Astrocyte (in vitro differentiated cells and primary cell): Measurements from ENCODE around the gene POLR3G. TPM values are rescaled to one million over a fixed set of nuclear protein-coding genes. Genes with fewer than 3 reads are reported as not detected.

Source experiments
- DNase-seq: peaks from one replicate; pipeline ENCODE4 v3.0.0-alpha.2; 2010; ENCODE audit warnings: low read depth
- FAIRE-seq: peaks from 2 replicates; lab custom pipeline; 2011; peaks lifted over from hg19 to GRCh38; lab: Jason Lieb, UNC
- H2AFZ ChIP-seq: 2 replicates; pipeline ENCODE4 v1.6.0; 2012; ENCODE audit warnings: low read depth, low read length, inconsistent platforms
- H3K27ac ChIP-seq: 2 replicates; pipeline ENCODE4 v1.5.1; 2011; ENCODE audit warnings: low read depth, low read length, inconsistent platforms
- H3K27me3 ChIP-seq: 2 replicates; pipeline ENCODE4 v1.6.0; 2011; ENCODE audit warnings: low read length, inconsistent platforms; ENCODE audit not compliant: insufficient read depth
- H3K36me3 ChIP-seq: 2 replicates; pipeline ENCODE4 v1.5.1; 2011; ENCODE audit warnings: low read length, inconsistent platforms; ENCODE audit not compliant: insufficient read depth
- H3K4me1 ChIP-seq: 2 replicates; pipeline ENCODE4 v1.5.1; 2011; ENCODE audit warnings: low read length, inconsistent platforms; ENCODE audit not compliant: insufficient read depth
- H3K4me2 ChIP-seq: 2 replicates; pipeline ENCODE4 v1.6.0; 2012; ENCODE audit warnings: low read length, inconsistent platforms
- H3K4me3 ChIP-seq: 2 replicates; pipeline ENCODE4 v1.5.1; 2011; ENCODE audit warnings: low read depth, mild to moderate bottlenecking, low read length, inconsistent platforms; ENCODE audit not compliant: insufficient read depth
- H3K79me2 ChIP-seq: 2 replicates; pipeline ENCODE4 v1.6.0; 2012; ENCODE audit warnings: mild to moderate bottlenecking, low read length, inconsistent platforms; ENCODE audit not compliant: insufficient read depth
- H3K9ac ChIP-seq: 2 replicates; pipeline ENCODE4 v1.6.0; 2012; ENCODE audit warnings: mild to moderate bottlenecking, low read length, inconsistent platforms
- H3K9me3 ChIP-seq: 2 replicates; pipeline ENCODE4 v1.5.1; 2012; ENCODE audit warnings: low read depth, mild to moderate bottlenecking, low read length, inconsistent platforms; ENCODE audit not compliant: insufficient read depth
- H4K20me1 ChIP-seq: 2 replicates; pipeline ENCODE4 v1.6.0; 2012; ENCODE audit warnings: low read length, inconsistent platforms; ENCODE audit not compliant: insufficient read depth
- H3K27ac Mint-ChIP-seq: one replicate; pipeline ENCODE4 v1.8.0; 2021; ENCODE audit warnings: mild to moderate bottlenecking, mixed read lengths; ENCODE audit not compliant: unreplicated experiment
- H3K27me3 Mint-ChIP-seq: one replicate; pipeline ENCODE4 v1.8.0; 2021; ENCODE audit warnings: low read depth, mixed read lengths; ENCODE audit not compliant: unreplicated experiment
- H3K36me3 Mint-ChIP-seq: one replicate; pipeline ENCODE4 v1.8.0; 2021; ENCODE audit warnings: low read depth, mixed read lengths; ENCODE audit not compliant: unreplicated experiment
- H3K4me1 Mint-ChIP-seq: one replicate; pipeline ENCODE4 v1.8.0; 2021; ENCODE audit warnings: low read depth, mixed read lengths; ENCODE audit not compliant: unreplicated experiment
- H3K4me3 Mint-ChIP-seq: one replicate; pipeline ENCODE4 v1.8.0; 2021; ENCODE audit warnings: mild to moderate bottlenecking, moderate library complexity, mixed read lengths; ENCODE audit not compliant: unreplicated experiment
- H3K9me3 Mint-ChIP-seq: one replicate; pipeline ENCODE4 v1.8.0; 2021; ENCODE audit warnings: mild to moderate bottlenecking, mixed read lengths; ENCODE audit not compliant: unreplicated experiment
- CTCF ChIP-seq: IDR thresholded peaks from 2 replicates; pipeline ENCODE4 v1.5.1; 2011; ENCODE audit warnings: low read depth, mild to moderate bottlenecking, inconsistent platforms, low read length, moderate library complexity; ENCODE audit not compliant: insufficient read depth
- EZH2 ChIP-seq: IDR thresholded peaks from 2 replicates; pipeline ENCODE4 v1.6.1; 2012; ENCODE audit warnings: mild to moderate bottlenecking, low read length, inconsistent platforms; ENCODE audit not compliant: insufficient read depth
- total RNA-seq: library from RNA; stranded (reverse); gene quantifications from 2 replicates; pipeline ENCODE4 v1.2.1, GENCODE V29; 2021

Gene POLR3G
- total RNA-seq, 1 donor from 2014 or later = 6.3 TPM

DNA sequence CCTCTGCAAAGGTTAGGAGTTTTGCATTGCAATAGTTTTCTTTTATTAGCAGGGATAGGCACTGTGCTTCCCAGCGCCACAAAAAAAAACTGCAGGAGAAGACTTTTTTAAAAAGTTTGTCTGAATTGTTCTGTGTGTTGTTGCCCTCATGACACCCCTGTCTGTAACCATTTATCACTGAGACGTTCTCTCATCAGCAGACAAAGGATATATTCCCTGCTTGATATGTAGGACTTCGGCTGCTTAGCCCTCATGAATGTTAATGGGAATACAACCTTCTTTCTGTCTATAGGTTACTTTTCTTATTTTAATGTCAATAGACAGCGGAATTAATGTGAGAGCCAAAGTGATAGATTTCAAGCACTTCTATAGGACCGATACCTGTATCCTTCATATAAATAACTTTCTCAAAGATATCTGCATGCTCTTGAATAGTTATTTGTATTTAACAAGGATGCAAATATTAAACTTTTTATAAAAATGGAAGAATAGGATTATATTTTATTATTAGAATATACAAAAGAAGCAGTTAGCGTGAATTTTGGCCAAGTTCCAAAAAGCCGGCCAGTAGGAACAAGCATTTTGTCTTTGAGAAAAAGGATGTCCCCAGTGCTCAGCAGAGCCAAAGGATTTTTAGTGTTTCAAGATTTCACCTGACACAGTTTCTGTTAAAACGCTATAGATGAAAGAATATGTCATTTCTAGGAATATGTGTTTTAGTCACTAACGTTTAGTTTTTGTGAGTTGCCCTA, 56.2 kb downstream of the POLR3G start:
- H3K4me1 Mint-ChIP-seq = peaks cover 9% of the 10 kb centered on the region
- Histone ChIP-seq H3K36me3 (no peaks in the 10 kb centered on the region), H3K4me1 (peaks cover 12% of the 10 kb centered on the region), H3K9me3 (no peaks in the 10 kb centered on the region), H2AFZ (no peak overlapping the region), H3K27me3 (peaks cover 2% of the 10 kb centered on the region), H3K4me2 (peak overlapping the region; percentile 97), H3K79me2 (peaks cover 37% of the 10 kb centered on the region), H4K20me1 (peaks cover 11% of the 10 kb centered on the region), H3K27ac (no peak overlapping the region), H3K4me3 (peak overlapping the region; percentile 97), H3K9ac (no peak overlapping the region)
- no peak for DNase-seq
- H3K27ac Mint-ChIP-seq = no peak overlapping the region
- no peaks in the 10 kb centered on the region for H3K9me3 Mint-ChIP-seq
- no peak for FAIRE-seq
- peaks cover 3% of the 10 kb centered on the region for H3K36me3 Mint-ChIP-seq
- no peak overlapping the region for H3K4me3 Mint-ChIP-seq
- no peaks in the 10 kb centered on the region for H3K27me3 Mint-ChIP-seq
- TF ChIP-seq EZH2 = no peak
- no peak for TF ChIP-seq CTCF

DNA sequence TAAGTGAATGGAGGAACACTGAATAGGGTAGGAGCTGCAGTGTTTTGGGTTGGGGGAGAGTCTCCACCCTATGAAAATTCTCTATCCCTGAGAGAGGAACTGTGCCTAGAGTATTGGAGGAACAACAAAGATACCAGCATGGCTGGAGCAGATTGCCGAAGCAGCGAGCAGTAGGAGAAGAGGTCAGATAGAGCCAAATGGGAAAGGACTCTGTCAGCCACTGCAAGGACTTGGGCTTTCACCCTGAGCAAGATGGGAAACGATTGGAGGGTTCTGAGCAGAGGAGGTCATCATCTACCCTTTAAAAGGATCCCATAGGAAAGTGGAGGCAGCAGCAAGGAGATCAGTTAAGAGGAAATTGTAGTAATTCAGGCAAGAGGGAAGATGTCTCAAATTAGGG, 59.1 kb downstream of the POLR3G start:
- H2AFZ ChIP-seq = no peak overlapping the region
- H3K27me3 ChIP-seq = peaks cover 2% of the 10 kb centered on the region
- no peak overlapping the region for H3K4me2 ChIP-seq
- Mint-ChIP-seq H3K4me3 (no peak overlapping the region), H3K27ac (no peak overlapping the region), H3K9me3 (no peaks in the 10 kb centered on the region), H3K36me3 (no peaks in the 10 kb centered on the region), H3K27me3 (no peaks in the 10 kb centered on the region), H3K4me1 (no peaks in the 10 kb centered on the region)
- H3K36me3 ChIP-seq = no peaks in the 10 kb centered on the region
- peaks cover 8% of the 10 kb centered on the region for H3K79me2 ChIP-seq
- FAIRE-seq (no peak), DNase-seq (no peak)
- TF ChIP-seq CTCF = no peak
- TF ChIP-seq EZH2 = no peak
- no peak overlapping the region for H3K4me3 ChIP-seq
- H3K9me3 ChIP-seq = no peaks in the 10 kb centered on the region
- H3K4me1 ChIP-seq = peaks cover 8% of the 10 kb centered on the region
- H4K20me1 ChIP-seq = no peaks in the 10 kb centered on the region
- H3K27ac ChIP-seq = no peak overlapping the region
- H3K9ac ChIP-seq = no peak overlapping the region

- Mint-ChIP-seq H3K27ac (no peak overlapping the region), H3K4me1 (no peaks in the 10 kb centered on the region), H3K4me3 (no peak overlapping the region), H3K9me3 (no peaks in the 10 kb centered on the region), H3K27me3 (no peaks in the 10 kb centered on the region), H3K36me3 (no peaks in the 10 kb centered on the region)
- H3K4me1 ChIP-seq = peaks cover 8% of the 10 kb centered on the region
- DNase-seq = no peak
- H3K4me3 ChIP-seq = no peak overlapping the region
- H3K9me3 ChIP-seq = no peaks in the 10 kb centered on the region
- no peaks in the 10 kb centered on the region for H4K20me1 ChIP-seq
- TF ChIP-seq CTCF (no peak), EZH2 (no peak)
- no peak overlapping the region for H3K27ac ChIP-seq
- no peak for FAIRE-seq
- no peak overlapping the region for H2AFZ ChIP-seq
- no peak overlapping the region for H3K9ac ChIP-seq
- no peaks in the 10 kb centered on the region for H3K79me2 ChIP-seq
- no peak overlapping the region for H3K4me2 ChIP-seq
- no peaks in the 10 kb centered on the region for H3K36me3 ChIP-seq
- peaks cover 2% of the 10 kb centered on the region for H3K27me3 ChIP-seq
Measured at GRCh38 chr5:90534922-90535321, 60.3 kb downstream of the POLR3G start.
